HFF-Myc (cell line): ENCODE measurements around the gene NR1I2.

Experiments used
- DNase-seq: peaks from one replicate; pipeline ENCODE4 v3.0.0-alpha.2; 2011; ENCODE audit warnings: low read depth; ENCODE audit errors: extremely low read depth
- H3K4me3 ChIP-seq: replicated peaks from 2 replicates; pipeline ENCODE4 v1.5.1; 2011; ENCODE audit warnings: low read depth, mild to moderate bottlenecking, control low read depth, low read length
- CTCF ChIP-seq: IDR thresholded peaks from 2 replicates; pipeline ENCODE4 v1.5.1; 2012; ENCODE audit warnings: mild to moderate bottlenecking, low read depth, low read length, control low read depth; ENCODE audit errors: missing control alignments

The NR1I2 gene

GRCh38 chr3:119815716-119816115 lies 33.8 kb downstream of the NR1I2 start:
- H3K4me3 ChIP-seq: no peak overlapping the region
- no peak for TF ChIP-seq CTCF
- DNase-seq: no peak

- no peak overlapping the region for H3K4me3 ChIP-seq
- TF ChIP-seq CTCF: no peak
- no peak for DNase-seq
These were observed 35.2 kb downstream of the NR1I2 start for GRCh38 chr3:119817071-119817470.

GRCh38 chr3:119817583-119818363 lies 35.9 kb downstream of the NR1I2 start:
- no peak for DNase-seq
- H3K4me3 ChIP-seq: no peak overlapping the region
- no peak for TF ChIP-seq CTCF

- no peak overlapping the region for H3K4me3 ChIP-seq
- DNase-seq: no peak
- no peak for TF ChIP-seq CTCF
These were observed 37.0 kb downstream of the NR1I2 start for GRCh38 chr3:119818937-119819336.

GRCh38 chr3:119819806-119820205 lies 37.9 kb downstream of the NR1I2 start:
- DNase-seq: no peak
- no peak overlapping the region for H3K4me3 ChIP-seq
- no peak for TF ChIP-seq CTCF

GRCh38 chr3:119825820-119826219 lies 43.9 kb downstream of the NR1I2 start:
- no peak for DNase-seq
- TF ChIP-seq CTCF: no peak

More at GRCh38 chr3:119825820-119826219, 43.9 kb downstream of the NR1I2 start:
- no peak overlapping the region for H3K4me3 ChIP-seq
